ENCODE data around the gene UGT1A9. TPM values are rescaled to one million over a fixed set of nuclear protein-coding genes. Genes with fewer than 3 reads are reported as not detected.
"Not testable (repeated sequence)": the region's sequence is repeated elsewhere in the genome, so short reads cannot be mapped to it uniquely, and the experiment has no call there.

The UGT1A9 gene
- total RNA-seq, result not detected
- not detected for polyA plus RNA-seq (ENCODE audit: insufficient read depth in 1 of 8, insufficient read length in 8 of 8, low replicate concordance in 1 of 8)
- long read RNA-seq, donor 1, result 0 reads
- long read RNA-seq, donor 2, result 0 reads
- long read RNA-seq, donor 3, result 0 reads
- long read RNA-seq, donor 4, result 0 reads
- long read RNA-seq, donor 5, result 0 reads
- long read RNA-seq, donor 6, result 0 reads
- long read RNA-seq, donor 7, result 0 reads
- long read RNA-seq, donor 8, result 0 reads
- long read RNA-seq, donor 9, result 0 reads
- long read RNA-seq, donor 10, result 0 reads
- long read RNA-seq, donor 11, result 0 reads

GRCh38 chr2:233671290-233672161 is at the start of gene UGT1A9:
Gene UGT1A9, plus strand, starts transcription at chr2:233671898. Its CDS starts 37 bp downstream, at chr2:233671935.
- no peaks in the 10 kb centered on the region for H3K4me1 ChIP-seq (ENCODE audit: control insufficient read depth, insufficient read depth, low read length)
- H3K4me3 ChIP-seq (ENCODE audit: low read length), result no peak within 1 kb of the TSS
- H3K36me3 ChIP-seq (ENCODE audit: control insufficient read depth, insufficient read depth, low read length), result no peaks in the 10 kb centered on the region
- 94% methylated on average over 2 of the region's 5 CpGs for WGBS (ENCODE audit: insufficient coverage)
- no peak for DNase-seq
- H3K9me3 ChIP-seq (replicated peaks; ENCODE audit: control insufficient read depth, low read depth, low read length), result no peaks in the 10 kb centered on the region
- no peak within 1 kb of the TSS for H3K27ac ChIP-seq (ENCODE audit: low read length)
- H3K27me3 ChIP-seq (ENCODE audit: control insufficient read depth, insufficient read depth, low read length), result no peaks in the 10 kb centered on the region

DNA sequence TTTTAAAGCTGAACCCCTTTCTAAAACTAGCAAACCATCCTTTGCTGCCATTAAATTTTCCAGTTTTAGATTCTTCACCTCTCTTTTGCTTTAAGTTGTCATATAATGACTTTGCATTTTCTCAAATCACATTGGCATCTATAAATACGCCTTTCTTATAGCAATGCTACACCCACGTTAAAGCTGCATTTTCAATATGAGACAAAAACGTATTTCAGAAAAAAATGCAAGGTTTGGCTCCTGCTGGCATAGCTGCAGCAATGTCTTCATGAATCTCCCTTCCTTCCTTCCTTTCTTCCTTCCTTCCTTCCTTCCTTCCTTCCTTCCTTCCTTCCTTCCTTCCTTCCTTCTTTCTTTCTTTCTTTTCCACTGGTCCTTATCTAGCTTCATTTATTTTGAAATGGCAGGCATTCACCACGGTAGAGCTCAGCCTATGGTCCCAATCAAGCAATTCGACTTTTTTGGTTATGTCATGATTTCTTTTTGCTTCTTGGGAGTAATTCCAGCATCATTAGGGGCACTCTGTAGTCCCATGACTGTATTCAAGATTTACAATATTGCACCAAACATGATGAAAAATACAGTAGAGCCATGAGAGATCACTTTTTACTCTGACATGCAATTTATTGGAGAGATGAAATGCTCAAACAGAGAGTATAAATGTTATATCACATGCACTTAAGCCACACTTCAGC is 44.2 kb upstream of the UGT1A9 start:
- Histone ChIP-seq H3K9me3 (replicated peaks; ENCODE audit: control insufficient read depth, low read depth, low read length) (no peaks in the 10 kb centered on the region), H3K4me3 (ENCODE audit: low read length) (no peak overlapping the region), H3K27me3 (ENCODE audit: control insufficient read depth, insufficient read depth, low read length) (no peaks in the 10 kb centered on the region), H3K27ac (ENCODE audit: low read length) (no peak overlapping the region), H3K4me1 (ENCODE audit: control insufficient read depth, insufficient read depth, low read length) (no peaks in the 10 kb centered on the region), H3K36me3 (ENCODE audit: control insufficient read depth, insufficient read depth, low read length) (no peaks in the 10 kb centered on the region)
- no peak for DNase-seq
- WGBS (ENCODE audit: insufficient coverage), result 54% methylated on average over 3 of the region's 5 CpGs

- H3K27ac ChIP-seq (ENCODE audit: low read length); DNase-seq; H3K27me3 ChIP-seq (ENCODE audit: control insufficient read depth, insufficient read depth, low read length); H3K4me1 ChIP-seq (ENCODE audit: control insufficient read depth, insufficient read depth, low read length); H3K9me3 ChIP-seq (replicated peaks; ENCODE audit: control insufficient read depth, low read depth, low read length); H3K36me3 ChIP-seq (ENCODE audit: control insufficient read depth, insufficient read depth, low read length); H3K4me3 ChIP-seq (ENCODE audit: low read length): not testable (repeated sequence)
- 87% methylated on average over 5 of the region's 10 CpGs for WGBS (ENCODE audit: insufficient coverage)
Measured at GRCh38 chr2:233636306-233636705, 35.4 kb upstream of the UGT1A9 start, which contains the start of gene UGT1A10. Gene UGT1A10, plus strand, starts transcription at chr2:233636448. Its CDS starts 75 bp downstream, at chr2:233636523.

DNA sequence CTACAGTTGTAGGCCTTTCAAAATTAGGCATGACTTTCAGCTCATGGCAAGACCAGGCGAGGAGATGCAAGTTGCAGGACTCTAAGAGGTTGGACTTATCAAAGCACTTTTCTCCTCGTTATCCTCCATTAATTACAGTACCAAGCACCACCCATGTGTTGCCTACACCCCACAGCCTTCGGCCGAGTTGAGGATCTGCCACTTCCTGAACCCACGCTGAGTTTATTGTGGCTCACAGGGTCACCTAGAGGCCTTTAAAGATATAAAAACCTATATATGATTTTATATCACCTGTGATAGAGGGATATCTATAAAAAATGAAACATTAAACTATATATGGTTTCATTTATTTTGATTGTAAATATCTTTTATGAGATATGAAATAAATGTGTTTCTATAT is 32.9 kb upstream of the UGT1A9 start:
- Histone ChIP-seq H3K4me1 (ENCODE audit: control insufficient read depth, insufficient read depth, low read length) (no peaks in the 10 kb centered on the region), H3K36me3 (ENCODE audit: control insufficient read depth, insufficient read depth, low read length) (no peaks in the 10 kb centered on the region), H3K27me3 (ENCODE audit: control insufficient read depth, insufficient read depth, low read length) (no peaks in the 10 kb centered on the region), H3K9me3 (replicated peaks; ENCODE audit: control insufficient read depth, low read depth, low read length) (no peaks in the 10 kb centered on the region), H3K27ac (ENCODE audit: low read length) (no peak overlapping the region), H3K4me3 (ENCODE audit: low read length) (no peak overlapping the region)
- 70% methylated on average over 2 of the region's 5 CpGs for WGBS (ENCODE audit: insufficient coverage)
- DNase-seq, result no peak

GRCh38 chr2:233639860-233640259 is 31.8 kb upstream of the UGT1A9 start:
- DNase-seq, result no peak
- H3K4me3 ChIP-seq (ENCODE audit: low read length), result no peak overlapping the region
- no peaks in the 10 kb centered on the region for H3K27me3 ChIP-seq (ENCODE audit: control insufficient read depth, insufficient read depth, low read length)
- H3K27ac ChIP-seq (ENCODE audit: low read length), result no peak overlapping the region
- no peaks in the 10 kb centered on the region for H3K4me1 ChIP-seq (ENCODE audit: control insufficient read depth, insufficient read depth, low read length)
- no peaks in the 10 kb centered on the region for H3K36me3 ChIP-seq (ENCODE audit: control insufficient read depth, insufficient read depth, low read length)
- H3K9me3 ChIP-seq (replicated peaks; ENCODE audit: control insufficient read depth, low read depth, low read length), result no peaks in the 10 kb centered on the region

- DNase-seq, result no peak
- H3K27me3 ChIP-seq (ENCODE audit: control insufficient read depth, insufficient read depth, low read length), result no peaks in the 10 kb centered on the region
- H3K36me3 ChIP-seq (ENCODE audit: control insufficient read depth, insufficient read depth, low read length), result no peaks in the 10 kb centered on the region
- WGBS (ENCODE audit: insufficient coverage), result 88% methylated on average over 1 of the region's 1 CpG
- no peak overlapping the region for H3K27ac ChIP-seq (ENCODE audit: low read length)
- H3K4me3 ChIP-seq (ENCODE audit: low read length), result no peak overlapping the region
- H3K4me1 ChIP-seq (ENCODE audit: control insufficient read depth, insufficient read depth, low read length), result no peaks in the 10 kb centered on the region
- peaks cover 2% of the 10 kb centered on the region for H3K9me3 ChIP-seq (replicated peaks; ENCODE audit: control insufficient read depth, low read depth, low read length)
Measured at GRCh38 chr2:233643128-233643527, 28.6 kb upstream of the UGT1A9 start.

GRCh38 chr2:233646033-233646432 is 25.7 kb upstream of the UGT1A9 start:
- not testable (repeated sequence) for H3K9me3 ChIP-seq (replicated peaks; ENCODE audit: control insufficient read depth, low read depth, low read length); DNase-seq; H3K4me1 ChIP-seq (ENCODE audit: control insufficient read depth, insufficient read depth, low read length); H3K27ac ChIP-seq (ENCODE audit: low read length); H3K4me3 ChIP-seq (ENCODE audit: low read length); H3K36me3 ChIP-seq (ENCODE audit: control insufficient read depth, insufficient read depth, low read length); H3K27me3 ChIP-seq (ENCODE audit: control insufficient read depth, insufficient read depth, low read length)
- 96% methylated on average over 2 of the region's 3 CpGs for WGBS (ENCODE audit: insufficient coverage)

DNA sequence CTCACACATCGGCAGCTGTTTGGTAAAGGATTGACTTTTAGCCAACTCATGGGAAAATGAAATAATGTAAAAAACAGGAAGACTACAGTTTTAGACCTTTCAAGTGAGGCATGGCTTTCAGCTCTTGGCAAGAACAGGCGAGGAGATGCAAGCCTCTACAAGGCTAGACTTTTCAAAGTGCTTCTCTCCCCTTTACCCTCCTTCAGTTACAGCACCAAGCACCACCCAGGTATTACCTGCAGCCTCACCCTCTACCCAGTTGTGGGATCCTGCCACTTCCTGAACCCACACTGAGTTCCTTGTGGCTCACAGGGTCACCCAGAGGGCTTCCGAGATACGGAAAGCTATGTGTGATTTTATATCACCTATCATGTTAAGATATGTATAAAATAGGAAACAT is 20.7 kb upstream of the UGT1A9 start:
- no peak for DNase-seq
- WGBS (ENCODE audit: insufficient coverage), result 56% methylated on average over 2 of the region's 4 CpGs
- Histone ChIP-seq H3K9me3 (replicated peaks; ENCODE audit: control insufficient read depth, low read depth, low read length) (peaks cover 1% of the 10 kb centered on the region), H3K27me3 (ENCODE audit: control insufficient read depth, insufficient read depth, low read length) (no peaks in the 10 kb centered on the region), H3K36me3 (ENCODE audit: control insufficient read depth, insufficient read depth, low read length) (no peaks in the 10 kb centered on the region), H3K27ac (ENCODE audit: low read length) (no peak overlapping the region), H3K4me3 (ENCODE audit: low read length) (no peak overlapping the region), H3K4me1 (ENCODE audit: control insufficient read depth, insufficient read depth, low read length) (no peaks in the 10 kb centered on the region)

DNA sequence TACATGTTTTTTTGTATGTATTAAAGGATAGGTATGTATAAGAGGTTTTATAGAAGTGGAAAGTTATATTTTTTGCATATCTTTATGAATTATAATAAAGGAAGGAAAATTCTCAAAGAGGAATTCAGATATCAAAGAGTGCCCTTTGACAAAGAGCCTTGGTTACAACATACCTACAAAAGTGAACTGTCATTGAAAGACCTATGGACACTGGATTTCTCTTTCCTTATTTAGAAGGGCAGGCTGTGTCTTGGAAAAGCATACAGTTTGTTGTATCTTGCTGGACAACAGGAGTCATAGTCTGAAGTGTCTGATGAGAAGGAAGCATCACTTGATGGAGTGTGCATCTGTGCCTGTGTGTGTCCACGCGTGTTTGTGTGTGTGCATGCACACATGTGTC is 20.3 kb upstream of the UGT1A9 start:
- no peaks in the 10 kb centered on the region for H3K36me3 ChIP-seq (ENCODE audit: control insufficient read depth, insufficient read depth, low read length)
- H3K27ac ChIP-seq (ENCODE audit: low read length), result no peak overlapping the region
- H3K4me1 ChIP-seq (ENCODE audit: control insufficient read depth, insufficient read depth, low read length), result no peaks in the 10 kb centered on the region
- no peak for DNase-seq
- H3K4me3 ChIP-seq (ENCODE audit: low read length), result no peak overlapping the region
- no peaks in the 10 kb centered on the region for H3K9me3 ChIP-seq (replicated peaks; ENCODE audit: control insufficient read depth, low read depth, low read length)
- no CpG with 5 or more reads among the region's 2 CpGs for WGBS (ENCODE audit: insufficient coverage)
- no peaks in the 10 kb centered on the region for H3K27me3 ChIP-seq (ENCODE audit: control insufficient read depth, insufficient read depth, low read length)

- H3K27me3 ChIP-seq (ENCODE audit: control insufficient read depth, insufficient read depth, low read length), result no peaks in the 10 kb centered on the region
- H3K4me3 ChIP-seq (ENCODE audit: low read length), result no peak overlapping the region
- H3K4me1 ChIP-seq (ENCODE audit: control insufficient read depth, insufficient read depth, low read length), result no peaks in the 10 kb centered on the region
- H3K9me3 ChIP-seq (replicated peaks; ENCODE audit: control insufficient read depth, low read depth, low read length), result no peaks in the 10 kb centered on the region
- no peaks in the 10 kb centered on the region for H3K36me3 ChIP-seq (ENCODE audit: control insufficient read depth, insufficient read depth, low read length)
- no peak overlapping the region for H3K27ac ChIP-seq (ENCODE audit: low read length)
- DNase-seq, result no peak
- WGBS (ENCODE audit: insufficient coverage), result 0% methylated on average over 1 of the region's 6 CpGs
Measured at GRCh38 chr2:233654501-233654900, 17.2 kb upstream of the UGT1A9 start.
